Keratinocyte (primary cell): ENCODE data around the gene PRELID3B. TPM values are rescaled to one million over a fixed set of nuclear protein-coding genes. Genes with fewer than 3 reads are reported as not detected.

Experiments used
- DNase-seq: peaks from one replicate; pipeline ENCODE4 v3.0.0-alpha.2; 2011; ENCODE audit warnings: low read depth, missing footprints, low spot score
- FAIRE-seq: peaks from 2 replicates; lab custom pipeline; 2011; peaks lifted over from hg19 to GRCh38; lab: Jason Lieb, UNC
- H2AFZ ChIP-seq: 2 replicates; pipeline ENCODE4 v1.6.0; 2012; ENCODE audit warnings: low read length, control low read depth, inconsistent platforms; ENCODE audit not compliant: control insufficient read depth
- H3K27ac ChIP-seq: 2 replicates; pipeline ENCODE4 v1.5.1; 2011; ENCODE audit warnings: low read length; ENCODE audit not compliant: control insufficient read depth, insufficient read depth
- H3K27me3 ChIP-seq: 3 replicates; pipeline ENCODE4 v1.6.0; 2011; ENCODE audit warnings: low read length; ENCODE audit not compliant: control insufficient read depth, insufficient read depth; ENCODE audit errors: extremely low read depth
- H3K36me3 ChIP-seq, 2 experiments: 2 replicates in 1 of 2; 3 replicates in 1 of 2; pipeline ENCODE4 v1.5.1; 2011; ENCODE audit warnings: low read length in 2 of 2, mild to moderate bottlenecking in 1 of 2; ENCODE audit not compliant: control insufficient read depth in 2 of 2, insufficient read depth in 2 of 2; ENCODE audit errors: extremely low read depth in 1 of 2
- H3K4me1 ChIP-seq: 3 replicates; pipeline ENCODE4 v1.5.1; 2011; ENCODE audit warnings: low read length; ENCODE audit not compliant: control insufficient read depth, insufficient read depth; ENCODE audit errors: extremely low read depth
- H3K4me2 ChIP-seq: 3 replicates; pipeline ENCODE4 v1.6.0; 2011; ENCODE audit warnings: low read depth, low read length; ENCODE audit not compliant: control insufficient read depth, insufficient read depth; ENCODE audit errors: extremely low read depth
- H3K4me3 ChIP-seq, 3 experiments: fragments of 200-600 bp in 1 of 3; sonication (generic) in 1 of 3; 2 replicates in 2 of 3; 3 replicates in 1 of 3; pipeline ENCODE4 v1.5.1; 2011 to 2016; ENCODE audit warnings: low read length in 3 of 3, mild to moderate bottlenecking in 3 of 3, control low read depth in 2 of 3, inconsistent platforms in 1 of 3, low read depth in 1 of 3, mixed read lengths in 1 of 3, mixed run types in 1 of 3, moderate library complexity in 1 of 3; ENCODE audit not compliant: control insufficient read depth in 2 of 3, insufficient read depth in 2 of 3; ENCODE audit errors: extremely low read depth in 1 of 3
- H3K79me2 ChIP-seq: 2 replicates; pipeline ENCODE4 v1.6.0; 2012; ENCODE audit warnings: low read length; ENCODE audit not compliant: control insufficient read depth, insufficient read depth
- H3K9ac ChIP-seq: 3 replicates; pipeline ENCODE4 v1.6.0; 2011; ENCODE audit warnings: low read length; ENCODE audit not compliant: control insufficient read depth, insufficient read depth; ENCODE audit errors: extremely low read depth
- H3K9me1 ChIP-seq: 3 replicates; pipeline ENCODE4 v1.6.0; 2011; ENCODE audit warnings: low read length; ENCODE audit not compliant: control insufficient read depth, insufficient read depth; ENCODE audit errors: extremely low read depth
- H3K9me3 ChIP-seq: 2 replicates; pipeline ENCODE4 v1.5.1; 2012; ENCODE audit warnings: low read depth, low read length; ENCODE audit not compliant: control insufficient read depth
- H4K20me1 ChIP-seq: 3 replicates; pipeline ENCODE4 v1.6.0; 2011; ENCODE audit warnings: low read length; ENCODE audit not compliant: control insufficient read depth, insufficient read depth; ENCODE audit errors: extremely low read depth
- CTCF ChIP-seq, 3 experiments: IDR thresholded peaks in 1 of 3; conservative IDR thresholded peaks in 1 of 3; optimal IDR thresholded peaks in 1 of 3; 2 replicates in 2 of 3; 3 replicates in 1 of 3; pipeline versions ENCODE3 to v1.5.1; 2011; ENCODE audit warnings: low read length in 3 of 3, mild to moderate bottlenecking in 3 of 3, moderate library complexity in 2 of 3, control low read depth in 1 of 3, inconsistent platforms in 1 of 3; ENCODE audit not compliant: insufficient read depth in 2 of 3; ENCODE audit errors: extremely low read depth in 1 of 3
- EZH2 ChIP-seq: IDR thresholded peaks from one replicate; pipeline ENCODE4 v1.6.1; 2012; ENCODE audit warnings: inconsistent platforms, mild to moderate bottlenecking, low read length, moderate library complexity
- dilution Hi-C: fragments of 300-500 bp; cut with MboI; formaldehyde crosslinking; loops from one replicate; pipeline ENCODE4 v1.7.0; 2020; ENCODE audit warnings: low sequenced_read_pairs; ENCODE audit not compliant: extremely low pct_ligation_motif_present
- polyA plus RNA-seq, 5 experiments: library from polyadenylated mRNA; depleted of rRNA in 3 of 5; stranded (reverse) in 3 of 5; stranded (forward) in 1 of 5; unstranded in 1 of 5; fragments of >200 nt; gene quantifications; 1 replicate in 1 of 5; 2 replicates in 3 of 5; 3 replicates in 1 of 5; pipeline versions ENCODE4 v1.2.1 to v1.2.3, GENCODE V29; 2011 to 2012; ENCODE audit warnings: missing spikeins in 2 of 5, low read depth in 1 of 5, low replicate concordance in 1 of 5

PRELID3B gene
- polyA plus RNA-seq, 1 donor (not counting 4 experiments of a cell fraction or from before 2014, with no cell fraction given), result 86.9 TPM

- Histone ChIP-seq H3K4me1 (peaks cover 26% of the 10 kb centered on the region), H3K9me1 (no peaks in the 10 kb centered on the region), H3K79me2 (peaks cover 2% of the 10 kb centered on the region), H3K27ac (no peak within 1 kb of the TSS), H4K20me1 (no peaks in the 10 kb centered on the region), H3K4me2 (no peak within 1 kb of the TSS), H3K4me3 (no peak within 1 kb of the TSS), H3K9ac (no peak within 1 kb of the TSS), H2AFZ (no peak within 1 kb of the TSS), H3K27me3 (no peaks in the 10 kb centered on the region), H3K9me3 (no peaks in the 10 kb centered on the region), H3K36me3 (peaks cover 12% of the 10 kb centered on the region in 2 experiments)
- dilution Hi-C loops, result no loop called here
- FAIRE-seq (no peak), DNase-seq (no peak)
- TF ChIP-seq EZH2 (no peak), CTCF (optimal IDR thresholded peaks at IDR 0.05 in 1 of 3, IDR thresholded peaks at IDR 0.05 in 1 of 3, conservative IDR thresholded peaks at IDR 0.05 in 1 of 3; ENCODE audit: extremely low read depth in 1 of 3, insufficient read depth in 2 of 3, low read length in 3 of 3) (no peak)
These were observed 23.4 kb downstream of the PRELID3B start, which contains the start of gene TUBB1 for GRCh38 chr20:59019217-59019616. TUBB1 (plus strand) TSS chr20:59019429; CDS start chr20:59019523, 94 bp downstream.

GRCh38 chr20:59018817-59019216 is 23.8 kb downstream of the PRELID3B start:
- dilution Hi-C loops, result no loop called here
- H3K4me1 ChIP-seq, result peaks cover 26% of the 10 kb centered on the region
- no peaks in the 10 kb centered on the region for H3K9me1 ChIP-seq
- no peak overlapping the region for H3K4me2 ChIP-seq
- H3K79me2 ChIP-seq, result no peaks in the 10 kb centered on the region
- no peak overlapping the region for H3K4me3 ChIP-seq
- no peak overlapping the region for H3K27ac ChIP-seq
- H2AFZ ChIP-seq, result no peak overlapping the region
- no peak for DNase-seq
- no peaks in the 10 kb centered on the region for H3K9me3 ChIP-seq
- no peak for FAIRE-seq
- no peaks in the 10 kb centered on the region for H4K20me1 ChIP-seq
- peaks cover 8% of the 10 kb centered on the region in 2 experiments for H3K36me3 ChIP-seq
- H3K27me3 ChIP-seq, result no peaks in the 10 kb centered on the region
- TF ChIP-seq EZH2 (no peak), CTCF (optimal IDR thresholded peaks at IDR 0.05 in 1 of 3, IDR thresholded peaks at IDR 0.05 in 1 of 3, conservative IDR thresholded peaks at IDR 0.05 in 1 of 3; ENCODE audit: extremely low read depth in 1 of 3, insufficient read depth in 2 of 3, low read length in 3 of 3) (no peak)
- H3K9ac ChIP-seq, result no peak overlapping the region
